ENCODE results near the gene KLF6. TPM values are rescaled to one million over a fixed set of nuclear protein-coding genes. Genes with fewer than 3 reads are reported as not detected.

KLF6 gene
- total and polyA plus RNA-seq, 9 of the 15 experiments (the other 6 are each of a cell fraction or from before 2014, with no cell fraction given), result 3.2 to 23.9 (median 8.0) TPM

GRCh38 chr10:3765146-3765545 is 19.9 kb downstream of the KLF6 start (continued):
- TF ChIP-seq MCM2 (IDR thresholded peaks at IDR 0.05; ENCODE audit: low read depth) (no peak), SIN3B (IDR thresholded peaks at IDR 0.05; ENCODE audit: low read depth) (no peak), THRAP3 (IDR thresholded peaks at IDR 0.05; ENCODE audit: borderline replicate concordance) (no peak), TRIM25 (IDR thresholded peaks at IDR 0.05; ENCODE audit: borderline replicate concordance) (no peak), PTRF (tag; IDR thresholded peaks at IDR 0.05) (no peak), ESRRB (CRISPR knock-in tag; IDR thresholded peaks at IDR 0.05; ENCODE audit: borderline replicate concordance) (no peak), CREBBP (IDR thresholded peaks at IDR 0.05; ENCODE audit: low read depth, low read length) (no peak), ZNF79 (CRISPR knock-in tag; IDR thresholded peaks at IDR 0.05; ENCODE audit: low read depth) (no peak), HDAC1 (IDR thresholded peaks at IDR 0.05) (no peak), BHLHE40 (IDR thresholded peaks at IDR 0.05; ENCODE audit: low read length) (peak; percentile 82), TSHZ1 (CRISPR knock-in tag; IDR thresholded peaks at IDR 0.05) (no peak), FOXA1 (IDR thresholded peaks at IDR 0.05; ENCODE audit: borderline replicate concordance) (no peak), CBFA2T3 (IDR thresholded peaks at IDR 0.05) (peak; percentile 5; the same call in 1 of the 2 replicates), KLF10 (CRISPR knock-in tag; IDR thresholded peaks at IDR 0.05) (no peak), RBM14 (IDR thresholded peaks at IDR 0.05; ENCODE audit: borderline replicate concordance, insufficient read depth, low read depth, low read length) (no peak), CBFA2T2 (conservative IDR thresholded peaks at IDR 0.05) (no peak), KDM4B (IDR thresholded peaks at IDR 0.05; ENCODE audit: borderline replicate concordance in 2 of 2, low read depth in 1 of 2) (no peak), NFE2 (IDR thresholded peaks at IDR 0.05; ENCODE audit: low read depth) (peak; percentile 96), SMARCA5 (IDR thresholded peaks at IDR 0.05) (no peak), MLLT1 (IDR thresholded peaks at IDR 0.05) (0 out of 4 replicates have a peak, but pooled peaks of 1 of the 2 experiments have one; percentile 62), TARDBP (IDR thresholded peaks at IDR 0.05) (no peak), ZFP36 (IDR thresholded peaks at IDR 0.05; ENCODE audit: low read depth, low read length, partially characterized antibody) (no peak), GATAD2B (IDR thresholded peaks at IDR 0.05; ENCODE audit: borderline replicate concordance) (no peak), ZBTB7A (IDR thresholded peaks at IDR 0.05; ENCODE audit: borderline replicate concordance, control insufficient read depth, low read depth, low read length) (no peak), CHD4 (IDR thresholded peaks at IDR 0.05; ENCODE audit: insufficient read depth, insufficient replicate concordance, low read depth, low read length, poor library complexity, severe bottlenecking) (no peak), NFXL1 (CRISPR knock-in tag; IDR thresholded peaks at IDR 0.05) (no peak)

All from K562 (cell line).